Hepatic stellate cell (primary cell): ENCODE results near the gene ZNF362.
"Not testable (repeated sequence)": the region's sequence is repeated elsewhere in the genome, so short reads cannot be mapped to it uniquely, and the experiment has no call there.

Experiments
- DNase-seq: peaks from one replicate; pipeline ENCODE4 v3.0.0; 2011; ENCODE audit warnings: low spot score

ZNF362 gene

GRCh38 chr1:33256471-33257206 is at the start of gene ZNF362:
Gene ZNF362 (plus strand): TSS chr1:33256492. CDS start chr1:33270575, 14,083 bp downstream.
- DNase-seq: peak; percentile 82

GRCh38 chr1:33211972-33212371 is 44.3 kb upstream of the ZNF362 start:
- DNase-seq: no peak

- no peak for DNase-seq
These were observed 36.2 kb upstream of the ZNF362 start for GRCh38 chr1:33219886-33220661.

GRCh38 chr1:33220676-33221384 is 35.5 kb upstream of the ZNF362 start:
- DNase-seq: no peak

GRCh38 chr1:33221385-33221758 is 34.9 kb upstream of the ZNF362 start:
- DNase-seq: no peak

GRCh38 chr1:33222381-33222780 is 33.9 kb upstream of the ZNF362 start:
- no peak for DNase-seq

- DNase-seq: no peak
These were observed 32.1 kb upstream of the ZNF362 start for GRCh38 chr1:33224166-33224707.

GRCh38 chr1:33225586-33225985 is 30.7 kb upstream of the ZNF362 start:
- no peak for DNase-seq

GRCh38 chr1:33228935-33229487 is 27.3 kb upstream of the ZNF362 start:
- DNase-seq: peak; percentile 69

GRCh38 chr1:33231166-33231565 is 25.1 kb upstream of the ZNF362 start:
- no peak for DNase-seq

GRCh38 chr1:33232716-33233115 is 23.6 kb upstream of the ZNF362 start:
- no peak for DNase-seq

- DNase-seq: no peak
These were observed 22.2 kb upstream of the ZNF362 start for GRCh38 chr1:33234131-33234530.

GRCh38 chr1:33234588-33234990 is 21.7 kb upstream of the ZNF362 start:
- DNase-seq: no peak

- no peak for DNase-seq
These were observed 20.8 kb upstream of the ZNF362 start for GRCh38 chr1:33235521-33235920.

- DNase-seq: no peak
These were observed 19.8 kb upstream of the ZNF362 start for GRCh38 chr1:33236498-33236897.

- no peak for DNase-seq
These were observed 18.7 kb upstream of the ZNF362 start for GRCh38 chr1:33237579-33237978.

- DNase-seq: not testable (repeated sequence)
These were observed 18.0 kb upstream of the ZNF362 start for GRCh38 chr1:33238194-33238724.

- not testable (repeated sequence) for DNase-seq
These were observed 16.9 kb upstream of the ZNF362 start for GRCh38 chr1:33239410-33239809.

GRCh38 chr1:33241866-33242265 is 14.4 kb upstream of the ZNF362 start:
- no peak for DNase-seq

GRCh38 chr1:33242652-33243051 is 13.6 kb upstream of the ZNF362 start:
- DNase-seq: no peak

GRCh38 chr1:33244143-33244808 is 12.0 kb upstream of the ZNF362 start:
- DNase-seq: no peak
